GM18951 (cell line): Measurements from ENCODE around the gene CCDC40.
"Not testable (repeated sequence)": the region's sequence is repeated elsewhere in the genome, so short reads cannot be mapped to it uniquely, and the experiment has no call there.

ENCODE experiments used
- POLR2A ChIP-seq: IDR thresholded peaks from 4 replicates; pipeline ENCODE4 v1.6.1; 2011; ENCODE audit warnings: mild to moderate bottlenecking; ENCODE audit not compliant: insufficient read length, insufficient read depth; ENCODE audit errors: extremely low read depth
- in situ Hi-C: fragments of 300-500 bp; cut with MboI; formaldehyde crosslinking; loops from one replicate; pipeline ENCODE4 v1.12.0; 2022; ENCODE audit warnings: low sequenced_read_pairs, mixed read lengths, inconsistent platforms; ENCODE audit not compliant: unreplicated experiment

CCDC40 gene

GRCh38 chr17:80071116-80071841 is 34.8 kb downstream of the CCDC40 start:
- no peak for TF ChIP-seq POLR2A
- in situ Hi-C loops, result no loop called here

GRCh38 chr17:80072410-80072809 is 36.0 kb downstream of the CCDC40 start:
- no peak for TF ChIP-seq POLR2A
- in situ Hi-C loops, result no loop called here

DNA sequence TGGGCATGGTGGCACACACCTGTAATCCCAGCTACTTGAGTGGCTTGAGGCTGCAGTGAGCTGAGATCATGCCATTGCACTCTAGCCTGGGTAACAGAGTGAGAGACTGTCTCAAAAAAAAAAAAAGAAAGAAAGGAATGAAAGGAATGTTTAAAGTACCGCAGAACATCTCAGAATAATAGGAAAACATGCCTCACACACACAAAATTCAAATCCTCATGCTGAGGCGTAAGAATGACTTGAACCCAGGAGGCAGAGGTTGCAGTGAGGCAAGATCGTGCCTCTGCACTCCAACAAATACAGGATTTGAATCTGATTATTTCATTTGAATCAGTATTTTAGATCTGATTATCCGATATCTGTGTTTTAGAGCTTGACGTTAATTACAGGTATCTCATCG is 43.6 kb downstream of the CCDC40 start:
- TF ChIP-seq POLR2A, result no peak
- in situ Hi-C loops, result no loop called here

GRCh38 chr17:80081596-80081995 is 45.2 kb downstream of the CCDC40 start:
- no peak for TF ChIP-seq POLR2A
- in situ Hi-C loops, result no loop called here

GRCh38 chr17:80082403-80083135 is 46.1 kb downstream of the CCDC40 start:
- TF ChIP-seq POLR2A, result no peak
- in situ Hi-C loops, result no loop called here

GRCh38 chr17:80083136-80083661 is 46.8 kb downstream of the CCDC40 start:
- in situ Hi-C loops, result no loop called here
- TF ChIP-seq POLR2A, result no peak

DNA sequence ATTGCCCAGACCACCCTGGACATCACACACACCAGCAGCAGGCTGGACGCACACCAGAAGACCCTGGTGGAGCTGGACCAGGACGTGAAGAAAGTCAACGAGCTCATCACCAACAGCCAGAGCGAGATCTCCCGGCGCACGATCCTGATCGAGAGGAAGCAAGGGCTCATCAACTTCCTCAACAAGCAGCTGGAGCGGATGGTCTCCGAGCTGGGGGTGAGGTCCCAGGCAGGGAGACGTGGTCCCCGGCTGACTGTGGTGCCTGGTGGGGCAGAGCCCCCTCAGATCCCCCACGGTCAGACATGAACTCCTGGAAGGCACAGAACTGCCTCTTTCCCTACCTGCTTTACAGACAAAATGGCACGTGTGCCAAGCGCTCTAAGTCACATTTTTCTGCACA is 48.3 kb downstream of the CCDC40 start:
- in situ Hi-C loops, result no loop called here
- TF ChIP-seq POLR2A, result no peak

- in situ Hi-C loops, result no loop called here
- no peak for TF ChIP-seq POLR2A
These were observed 49.6 kb downstream of the CCDC40 start for GRCh38 chr17:80086081-80086480.

DNA sequence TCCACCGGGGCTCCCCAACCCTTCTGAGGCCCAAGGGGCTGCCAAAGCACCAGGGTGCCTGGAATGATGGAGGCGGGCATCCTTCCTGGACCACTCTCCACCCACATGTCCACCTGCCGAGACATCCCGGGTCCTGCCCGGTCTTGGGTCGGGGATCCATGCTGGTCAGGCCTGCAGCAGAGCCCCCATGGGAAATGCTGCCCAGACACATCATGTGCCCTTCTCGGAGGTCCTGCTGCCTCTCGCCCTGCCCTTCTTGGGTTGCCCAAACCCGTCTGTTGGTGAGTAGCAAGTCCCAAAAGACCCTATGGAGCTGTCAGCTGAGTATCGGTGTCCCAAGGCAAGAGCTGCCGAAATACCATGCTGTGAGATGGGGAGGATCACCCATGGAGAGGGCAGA is 50.2 kb downstream of the CCDC40 start:
- in situ Hi-C loops, result no loop called here
- no peak for TF ChIP-seq POLR2A

GRCh38 chr17:80087346-80088265 is 51.2 kb downstream of the CCDC40 start:
- no peak for TF ChIP-seq POLR2A
- in situ Hi-C loops, result no loop called here

DNA sequence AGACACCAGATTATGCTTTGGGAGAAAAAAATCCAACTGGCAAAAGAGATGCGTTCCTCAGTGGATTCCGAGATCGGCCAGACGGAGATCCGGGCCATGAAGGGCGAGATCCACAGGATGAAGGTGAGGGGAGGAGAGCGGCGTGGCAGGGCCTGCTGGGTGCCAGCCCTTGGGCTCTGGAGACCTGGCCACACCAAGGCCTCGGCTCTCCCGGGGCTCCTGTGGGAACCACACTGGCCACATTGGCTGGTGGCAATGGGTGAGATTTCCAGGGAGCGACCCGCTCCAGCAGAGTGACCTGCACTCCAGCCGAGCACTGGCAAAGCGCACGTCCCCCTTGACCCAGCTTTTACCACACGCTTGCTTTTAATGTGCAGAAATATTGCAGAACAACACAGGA is 53.3 kb downstream of the CCDC40 start:
- no peak for TF ChIP-seq POLR2A
- in situ Hi-C loops, result no loop called here

DNA sequence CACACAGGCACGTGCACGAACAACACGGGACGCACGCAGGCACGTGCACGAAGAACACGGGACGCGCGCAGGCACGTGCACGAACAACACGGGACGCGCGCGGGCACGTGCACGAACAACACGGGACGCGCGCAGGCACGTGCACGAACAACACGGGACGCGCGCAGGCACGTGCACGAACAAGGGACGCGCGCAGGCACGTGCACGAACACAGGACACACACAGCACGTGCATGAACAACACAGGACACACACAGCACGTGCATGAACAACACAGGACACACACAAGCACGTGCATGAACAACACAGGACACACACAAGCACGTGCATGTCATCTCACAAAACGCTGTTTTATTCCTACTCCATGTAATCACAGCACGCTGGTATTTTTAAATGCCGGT is 53.7 kb downstream of the CCDC40 start:
- in situ Hi-C loops, result not testable (repeated sequence)

DNA sequence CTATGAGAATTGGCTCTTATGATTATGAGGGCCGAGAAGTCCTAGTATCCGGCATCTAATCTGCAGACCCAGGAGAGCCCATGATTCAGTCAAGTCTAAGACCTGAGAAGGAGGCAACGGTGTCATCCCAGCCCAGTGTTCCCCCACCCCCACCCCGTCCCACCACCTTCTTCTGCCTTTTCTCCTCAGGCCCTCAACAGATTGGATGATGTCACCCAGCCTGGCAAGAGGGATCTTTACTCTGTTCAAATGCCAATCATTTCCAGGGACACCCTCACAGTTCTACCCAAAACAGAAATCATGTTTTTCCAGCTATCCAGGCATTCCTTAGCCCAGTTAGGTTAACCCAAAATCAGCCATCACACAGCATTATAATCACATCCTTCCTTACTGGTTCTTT is 54.9 kb downstream of the CCDC40 start:
- in situ Hi-C loops, result no loop called here
- TF ChIP-seq POLR2A, result no peak
